Measurements from ENCODE around the gene SAT2. TPM values are rescaled to one million over a fixed set of nuclear protein-coding genes. Genes with fewer than 3 reads are reported as not detected.
A peak's percentile ranks its signal among the peaks of the same experiment; 100 is the strongest.
"Not testable (repeated sequence)": the region's sequence is repeated elsewhere in the genome, so short reads cannot be mapped to it uniquely, and the experiment has no call there.

Gene SAT2
- total and polyA plus RNA-seq, 7 donors = 72.9 to 116 (median 104) TPM

- H3K9me3 ChIP-seq = no peaks in the 10 kb centered on the region
- intact Hi-C loops (cut with DNase I) = no loop called here
- DNase-seq = no peak
Observed at GRCh38 chr17:7629939-7630571, 2.4 kb upstream of the SAT2 start, which contains the start of gene SHBG. SHBG (plus strand) TSS chr17:7630135; CDS start chr17:7630173, 38 bp downstream.

GRCh38 chr17:7626956-7627249, 718 bp downstream of the SAT2 start:
- Histone ChIP-seq H3K9me3 (no peaks in the 10 kb centered on the region), H3K4me3 (peak overlapping the region; percentile 62 to 86 (median 77)), H3K4me1 (peaks cover 0 to 17% (median 14%) of the 10 kb centered on the region in 4 donors), H3K27ac (peak overlapping the region; percentile 89 to 97 (median 96)), H3K27me3 (no peaks in the 10 kb centered on the region), H3K36me3 (peaks cover 0 to 13% (median 5%) of the 10 kb centered on the region in 4 donors)
- TF ChIP-seq POLR2AphosphoS5 (IDR thresholded peaks at IDR 0.05) (no peak), POLR2A (IDR thresholded peaks at IDR 0.05) (no peak), CTCF (IDR thresholded peaks at IDR 0.05) (no peak), EP300 (IDR thresholded peaks at IDR 0.05) (no peak)
- DNase-seq = no peak
- WGBS, 2 donors = 13 to 25% methylated on average over 6 of the region's 6 CpGs
- intact Hi-C loops (cut with DNase I) = loop anchor here (2.0 kb wide), 1 partner anchor 60 kb away; the partner anchor contains the start of gene TP53

More at GRCh38 chr17:7629939-7630571, 2.4 kb upstream of the SAT2 start, which contains the start of gene SHBG:
- no peak within 1 kb of the TSS for H3K4me3 ChIP-seq
- 65 to 86% methylated on average over 13 of the region's 13 CpGs for WGBS, 2 donors
- no peak for TF ChIP-seq CTCF (IDR thresholded peaks at IDR 0.05)
- TF ChIP-seq POLR2AphosphoS5 (IDR thresholded peaks at IDR 0.05) = no peak
- TF ChIP-seq EP300 (IDR thresholded peaks at IDR 0.05) = no peak
- no peak for TF ChIP-seq POLR2A (IDR thresholded peaks at IDR 0.05)
- peaks cover 0 to 17% (median 14%) of the 10 kb centered on the region in 4 donors for H3K4me1 ChIP-seq
- no peaks in the 10 kb centered on the region for H3K27me3 ChIP-seq
- no peak within 1 kb of the TSS for H3K27ac ChIP-seq
- peaks cover 0 to 13% (median 5%) of the 10 kb centered on the region in 4 donors for H3K36me3 ChIP-seq

- TF ChIP-seq POLR2AphosphoS5 (IDR thresholded peaks at IDR 0.05) = no peak
- Histone ChIP-seq H3K9me3 (no peaks in the 10 kb centered on the region), H3K27me3 (no peaks in the 10 kb centered on the region), H3K4me3 (peak overlapping the region in 1 of 4 donors; percentile 77), H3K4me1 (peaks cover 0 to 17% (median 14%) of the 10 kb centered on the region in 4 donors), H3K27ac (peak overlapping the region; percentile 89 to 97 (median 96)), H3K36me3 (peaks cover 0 to 13% (median 5%) of the 10 kb centered on the region in 4 donors)
- WGBS, 2 donors = 86 to 87% methylated on average over 7 of the region's 7 CpGs
- intact Hi-C loops (cut with DNase I) = loop anchor here (2.0 kb wide), 1 partner anchor 60 kb away; the partner anchor contains the start of gene TP53
- peak; percentile 74 for DNase-seq
Observed at GRCh38 chr17:7626307-7626706, 1.3 kb downstream of the SAT2 start.

- H3K27ac ChIP-seq, H3K9me3 ChIP-seq, H3K4me3 ChIP-seq, H3K27me3 ChIP-seq, DNase-seq: not testable (repeated sequence)
- 96 to 98% methylated on average over 16 of the region's 16 CpGs for WGBS, 2 donors
- intact Hi-C loops (cut with DNase I) = loop anchor here (2.0 kb wide), 1 partner anchor 61 kb away; the partner anchor contains the start of gene TP53
- Histone ChIP-seq H3K4me1 (peaks cover 0 to 17% (median 14%) of the 10 kb centered on the region in 4 donors), H3K36me3 (peaks cover 0 to 13% (median 5%) of the 10 kb centered on the region in 4 donors)
Observed at GRCh38 chr17:7625749-7626148, 1.9 kb downstream of the SAT2 start.

- no peaks in the 10 kb centered on the region for H3K27me3 ChIP-seq
- peaks cover 0 to 13% (median 5%) of the 10 kb centered on the region in 4 donors for H3K36me3 ChIP-seq
- no peak overlapping the region for H3K27ac ChIP-seq
- intact Hi-C loops (cut with DNase I) = no loop called here
- TF ChIP-seq EP300 (IDR thresholded peaks at IDR 0.05) = no peak
- no peak for TF ChIP-seq POLR2AphosphoS5 (IDR thresholded peaks at IDR 0.05)
- TF ChIP-seq CTCF (IDR thresholded peaks at IDR 0.05) = no peak
- TF ChIP-seq POLR2A (IDR thresholded peaks at IDR 0.05) = no peak
- DNase-seq = no peak
- peaks cover 0 to 17% (median 14%) of the 10 kb centered on the region in 4 donors for H3K4me1 ChIP-seq
- 80 to 88% methylated on average over 5 of the region's 5 CpGs for WGBS, 2 donors
- no peak overlapping the region for H3K4me3 ChIP-seq
- no peaks in the 10 kb centered on the region for H3K9me3 ChIP-seq
Observed at GRCh38 chr17:7623661-7624060, 4.0 kb downstream of the SAT2 start.
